Mammary epithelial cell (primary cell): ENCODE results near the gene SDK1.

Source experiments
- EZH2 ChIP-seq: IDR thresholded peaks from 2 replicates; pipeline ENCODE4 v1.6.1; 2012; ENCODE audit warnings: low read length, inconsistent platforms, borderline replicate concordance
- TF ChIP-seq, protein P1 (sequence below), 2 donors: IDR thresholded peaks in 1 of 2; conservative IDR thresholded peaks in 1 of 2; 2 replicates each; pipeline ENCODE4 v1.5.1; 2011 to 2012; ENCODE audit warnings: inconsistent platforms in 2 of 2, low read length in 2 of 2, mild to moderate bottlenecking in 2 of 2, control low read depth in 1 of 2, low read depth in 1 of 2; ENCODE audit not compliant: insufficient read depth in 1 of 2; ENCODE audit errors: extremely low read depth in 1 of 2

DNA sequence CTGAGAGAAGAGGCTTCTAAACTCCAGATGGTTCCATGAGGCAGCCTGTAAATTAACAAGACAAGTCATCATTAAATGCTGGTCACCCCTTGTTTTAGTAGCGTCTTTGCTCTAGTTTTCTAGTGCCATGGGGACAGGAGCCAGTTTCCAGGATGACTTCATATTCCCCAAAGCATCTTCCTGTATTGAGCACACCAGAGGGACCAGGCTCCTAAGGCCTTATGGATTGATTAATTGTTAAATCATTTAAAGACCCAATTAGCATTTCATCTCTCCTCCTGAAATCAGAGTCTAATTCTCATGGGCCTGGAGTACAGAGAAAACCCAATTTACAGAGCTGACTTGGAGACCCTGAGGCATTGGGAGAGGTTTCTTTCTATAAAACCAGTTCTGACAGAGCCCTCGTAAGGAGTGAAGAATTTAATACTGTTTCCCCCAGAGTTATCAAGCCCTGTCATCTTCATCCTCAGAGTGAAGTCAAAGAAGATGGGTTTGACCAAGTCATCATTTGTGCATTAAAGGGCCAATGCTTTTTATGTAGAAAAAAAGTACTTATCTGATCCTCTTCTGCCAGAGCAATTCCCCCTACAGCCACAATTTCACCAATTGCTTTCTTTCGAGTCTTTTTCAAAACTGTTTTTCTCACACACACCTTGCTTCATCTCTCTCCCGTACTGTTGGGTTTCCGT lies 678.7 kb downstream of the SDK1 start:
- TF ChIP-seq, protein P1, sequence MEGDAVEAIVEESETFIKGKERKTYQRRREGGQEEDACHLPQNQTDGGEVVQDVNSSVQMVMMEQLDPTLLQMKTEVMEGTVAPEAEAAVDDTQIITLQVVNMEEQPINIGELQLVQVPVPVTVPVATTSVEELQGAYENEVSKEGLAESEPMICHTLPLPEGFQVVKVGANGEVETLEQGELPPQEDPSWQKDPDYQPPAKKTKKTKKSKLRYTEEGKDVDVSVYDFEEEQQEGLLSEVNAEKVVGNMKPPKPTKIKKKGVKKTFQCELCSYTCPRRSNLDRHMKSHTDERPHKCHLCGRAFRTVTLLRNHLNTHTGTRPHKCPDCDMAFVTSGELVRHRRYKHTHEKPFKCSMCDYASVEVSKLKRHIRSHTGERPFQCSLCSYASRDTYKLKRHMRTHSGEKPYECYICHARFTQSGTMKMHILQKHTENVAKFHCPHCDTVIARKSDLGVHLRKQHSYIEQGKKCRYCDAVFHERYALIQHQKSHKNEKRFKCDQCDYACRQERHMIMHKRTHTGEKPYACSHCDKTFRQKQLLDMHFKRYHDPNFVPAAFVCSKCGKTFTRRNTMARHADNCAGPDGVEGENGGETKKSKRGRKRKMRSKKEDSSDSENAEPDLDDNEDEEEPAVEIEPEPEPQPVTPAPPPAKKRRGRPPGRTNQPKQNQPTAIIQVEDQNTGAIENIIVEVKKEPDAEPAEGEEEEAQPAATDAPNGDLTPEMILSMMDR (conservative IDR thresholded peaks at IDR 0.05 in 1 of 2, IDR thresholded peaks at IDR 0.05 in 1 of 2; ENCODE audit: extremely low read depth in 1 of 2, insufficient read depth in 1 of 2, low read depth in 1 of 2, low read length in 2 of 2) = no peak
- TF ChIP-seq EZH2 = no peak
